HepG2 (cell line): ENCODE data around the gene DENND10. TPM values are rescaled to one million over a fixed set of nuclear protein-coding genes. Genes with fewer than 3 reads are reported as not detected.

Source experiments
- FOXC1 ChIP-seq: sonication (generic); formaldehyde crosslinking; IDR thresholded peaks from 2 replicates; pipeline ENCODE4 v1.8.0; 2022; ENCODE audit warnings: mild to moderate bottlenecking, missing genetic modification reagents, borderline replicate concordance
- FOXP4 ChIP-seq: sonication (generic); formaldehyde crosslinking; IDR thresholded peaks from 2 replicates; pipeline ENCODE4 v1.4.0; 2020; ENCODE audit warnings: missing genetic modification reagents
- GATAD1 ChIP-seq: IDR thresholded peaks from 2 replicates; pipeline ENCODE4 v1.6.1; 2016; ENCODE audit warnings: missing genetic modification reagents, missing compliant biosample characterization
- GLI4 ChIP-seq: sonication (generic); formaldehyde crosslinking; IDR thresholded peaks from 2 replicates; pipeline ENCODE4 v1.5.1; 2020; ENCODE audit warnings: missing genetic modification reagents, mild to moderate bottlenecking, moderate library complexity, borderline replicate concordance
- HMG20A ChIP-seq: IDR thresholded peaks from 2 replicates; pipeline ENCODE4 v1.6.1; 2016; ENCODE audit warnings: borderline replicate concordance
- KDM5B ChIP-seq: sonication (generic); formaldehyde crosslinking; IDR thresholded peaks from 2 replicates; pipeline ENCODE4 v1.4.0; 2020; ENCODE audit warnings: missing genetic modification reagents, mild to moderate bottlenecking, borderline replicate concordance
- NCOA5 ChIP-seq: sonication (generic); formaldehyde crosslinking; IDR thresholded peaks from 2 replicates; pipeline ENCODE4 v1.4.0; 2020; ENCODE audit warnings: missing genetic modification reagents
- RERE ChIP-seq: IDR thresholded peaks from 2 replicates; pipeline ENCODE4 v1.6.1; 2016; ENCODE audit warnings: low read depth, missing genetic modification reagents, missing compliant biosample characterization
- TBX3 ChIP-seq: fragments of 450-650 bp; IDR thresholded peaks from 2 replicates; pipeline ENCODE4 v1.6.1; 2017; ENCODE audit warnings: antibody characterized with exemption, mild to moderate bottlenecking, inconsistent platforms, borderline replicate concordance
- ZBTB49 ChIP-seq: sonication (generic); formaldehyde crosslinking; IDR thresholded peaks from 2 replicates; pipeline ENCODE4 v1.4.0; 2020; ENCODE audit warnings: missing genetic modification reagents, borderline replicate concordance
- ZNF274 ChIP-seq: sonication (generic); formaldehyde crosslinking; IDR thresholded peaks from 2 replicates; pipeline ENCODE4 v1.5.1; 2020; ENCODE audit warnings: mild to moderate bottlenecking, missing genetic modification reagents
- ZNF280B ChIP-seq: sonication (generic); formaldehyde crosslinking; IDR thresholded peaks from 2 replicates; pipeline ENCODE4 v1.5.0; 2020; ENCODE audit warnings: missing genetic modification reagents, mild to moderate bottlenecking, borderline replicate concordance
- ZNF782 ChIP-seq: sonication (generic); formaldehyde crosslinking; IDR thresholded peaks from 2 replicates; pipeline ENCODE4 v1.4.0; 2020; ENCODE audit warnings: missing genetic modification reagents, mild to moderate bottlenecking, borderline replicate concordance
- ZNF83 ChIP-seq: sonication (generic); formaldehyde crosslinking; IDR thresholded peaks from 2 replicates; pipeline ENCODE4 v1.4.0; 2020; ENCODE audit warnings: missing genetic modification reagents, mild to moderate bottlenecking, borderline replicate concordance
- polyA plus RNA-seq, 8 experiments: library from polyadenylated mRNA; depleted of rRNA in 3 of 8; stranded (reverse) in 7 of 8; unstranded in 1 of 8; fragments of >200 nt; fragmentation: Illumina TruSeq in 4 of 8; extraction: Trizol in 4 of 8; gene quantifications; 2 replicates each; pipeline versions ENCODE4 v1.2.1 to v1.2.3, GENCODE V29; 2011 to 2016; ENCODE audit warnings: low read depth in 4 of 8, missing spikeins in 1 of 8, mixed read lengths in 1 of 8; ENCODE audit not compliant: insufficient read depth in 1 of 8
- total RNA-seq, 5 experiments: library from RNA; depleted of rRNA; stranded (reverse); fragments of >200 nt; fragmentation: Illumina TruSeq; extraction: Trizol; gene quantifications; 2 replicates each; pipeline ENCODE4 v1.2.3, GENCODE V29; 2016; ENCODE audit warnings: low read depth in 1 of 5

Gene DENND10
- total and polyA plus RNA-seq, 2 of the 13 experiments (the other 11 are each of a cell fraction or from before 2014, with no cell fraction given) = 43.7 to 78.8 TPM

- TF ChIP-seq ZNF83 (CRISPR knock-in tag) (no peak), TBX3 (no peak), HMG20A (CRISPR knock-in tag) (no peak), ZNF280B (CRISPR knock-in tag) (no peak; the same call in 1 of the 2 replicates), ZNF782 (CRISPR knock-in tag) (peak; percentile 75), NCOA5 (no peak), KDM5B (peak; percentile 94), FOXP4 (CRISPR knock-in tag) (no peak), GATAD1 (CRISPR knock-in tag) (peak; percentile 85), FOXC1 (CRISPR knock-in tag) (peak; percentile 76; the same call in 1 of the 2 replicates), RERE (CRISPR knock-in tag) (no peak; the same call in 1 of the 2 replicates), ZBTB49 (CRISPR knock-in tag) (no peak), GLI4 (CRISPR knock-in tag) (peak; percentile 67; the same call in 1 of the 2 replicates), ZNF274 (CRISPR knock-in tag) (no peak)
Observed at GRCh38 chr10:119080521-119081259, 23.2 kb upstream of the DENND10 start, which contains the start of gene EIF3A (continued).
